ENCODE data around the gene TTLL13. TPM values are rescaled to one million over a fixed set of nuclear protein-coding genes. Genes with fewer than 3 reads are reported as not detected.
"Not testable (repeated sequence)": the region's sequence is repeated elsewhere in the genome, so short reads cannot be mapped to it uniquely, and the experiment has no call there.

The TTLL13 gene
- total RNA-seq, 1 donor from 2014 or later, result not detected

GRCh38 chr15:90268415-90268814 is 19.1 kb downstream of the TTLL13 start:
- DNase-seq (ENCODE audit: missing footprints) (no peak), ATAC-seq (no peak)
- intact Hi-C loops (cut with DNase I), result no loop called here

- ATAC-seq, result no peak
Measured at GRCh38 chr15:90270502-90271150, 21.3 kb downstream of the TTLL13 start.

GRCh38 chr15:90271459-90272166 is 22.3 kb downstream of the TTLL13 start:
- DNase-seq (ENCODE audit: missing footprints), result no peak
- intact Hi-C loops (cut with DNase I), result no loop called here
- ATAC-seq, result peak; percentile 47

More at GRCh38 chr15:90270502-90271150, 21.3 kb downstream of the TTLL13 start:
- intact Hi-C loops (cut with DNase I), result no loop called here
- DNase-seq (ENCODE audit: missing footprints), result no peak

GRCh38 chr15:90278467-90278866 is 29.1 kb downstream of the TTLL13 start:
- ATAC-seq; intact Hi-C loops (cut with DNase I); DNase-seq (ENCODE audit: missing footprints): not testable (repeated sequence)

- DNase-seq (ENCODE audit: missing footprints); ATAC-seq; intact Hi-C loops (cut with DNase I): not testable (repeated sequence)
Measured at GRCh38 chr15:90280743-90281142, 31.4 kb downstream of the TTLL13 start.

GRCh38 chr15:90281637-90282036 is 32.3 kb downstream of the TTLL13 start:
- DNase-seq (ENCODE audit: missing footprints); ATAC-seq; intact Hi-C loops (cut with DNase I): not testable (repeated sequence)

- ATAC-seq (no peak), DNase-seq (ENCODE audit: missing footprints) (no peak)
- intact Hi-C loops (cut with DNase I), result no loop called here
Measured at GRCh38 chr15:90286678-90287077, 37.3 kb downstream of the TTLL13 start.

GRCh38 chr15:90287101-90287500 is 37.7 kb downstream of the TTLL13 start:
- DNase-seq (ENCODE audit: missing footprints) (no peak), ATAC-seq (no peak)
- intact Hi-C loops (cut with DNase I), result no loop called here

- no peak for DNase-seq (ENCODE audit: missing footprints)
- ATAC-seq, result no peak
- intact Hi-C loops (cut with DNase I), result no loop called here
Measured at GRCh38 chr15:90287946-90288345, 38.6 kb downstream of the TTLL13 start.

- intact Hi-C loops (cut with DNase I), result no loop called here
- no peak for DNase-seq (ENCODE audit: missing footprints)
- no peak for ATAC-seq
Measured at GRCh38 chr15:90291679-90292356, 42.5 kb downstream of the TTLL13 start.

GRCh38 chr15:90293040-90293810 is 43.9 kb downstream of the TTLL13 start:
- intact Hi-C loops (cut with DNase I); ATAC-seq: not testable (repeated sequence)
- DNase-seq (ENCODE audit: missing footprints), result peak; percentile 81

GRCh38 chr15:90294159-90294558 is 44.8 kb downstream of the TTLL13 start:
- intact Hi-C loops (cut with DNase I), result no loop called here
- ATAC-seq (no peak), DNase-seq (ENCODE audit: missing footprints) (no peak)

GRCh38 chr15:90294601-90295269 is 45.4 kb downstream of the TTLL13 start:
- DNase-seq (ENCODE audit: missing footprints), result no peak
- intact Hi-C loops (cut with DNase I), result no loop called here
- ATAC-seq, result no peak

- DNase-seq (ENCODE audit: missing footprints) (no peak), ATAC-seq (no peak)
- intact Hi-C loops (cut with DNase I), result no loop called here
Measured at GRCh38 chr15:90295270-90295648, 45.9 kb downstream of the TTLL13 start.

- DNase-seq (ENCODE audit: missing footprints); intact Hi-C loops (cut with DNase I); ATAC-seq: not testable (repeated sequence)
Measured at GRCh38 chr15:90296316-90296884, 47.0 kb downstream of the TTLL13 start.

- DNase-seq (ENCODE audit: missing footprints), result no peak
Measured at GRCh38 chr15:90297021-90297420, 47.7 kb downstream of the TTLL13 start.

GRCh38 chr15:90300541-90300940 is 51.2 kb downstream of the TTLL13 start:
- no peak for ATAC-seq
- DNase-seq (ENCODE audit: missing footprints), result no peak

More at GRCh38 chr15:90297021-90297420, 47.7 kb downstream of the TTLL13 start:
- intact Hi-C loops (cut with DNase I), result no loop called here
- ATAC-seq, result no peak

More at GRCh38 chr15:90300541-90300940, 51.2 kb downstream of the TTLL13 start:
- intact Hi-C loops (cut with DNase I), result no loop called here

Data from Right ventricle myocardium inferior (tissue), 1 donor.